T-helper 22 cell (primary cell): ENCODE data around the gene EFEMP2.

Experiments used
- DNase-seq: peaks from one replicate; pipeline ENCODE4 v3.0.0-alpha.2; 2020; ENCODE audit warnings: low read depth

EFEMP2 gene

GRCh38 chr11:65826984-65827735 is 45.4 kb downstream of the EFEMP2 start:
- no peak for DNase-seq

GRCh38 chr11:65822776-65823528 is 49.6 kb downstream of the EFEMP2 start:
- DNase-seq = no peak

GRCh38 chr11:65821107-65821506 is 51.5 kb downstream of the EFEMP2 start:
- no peak for DNase-seq

DNA sequence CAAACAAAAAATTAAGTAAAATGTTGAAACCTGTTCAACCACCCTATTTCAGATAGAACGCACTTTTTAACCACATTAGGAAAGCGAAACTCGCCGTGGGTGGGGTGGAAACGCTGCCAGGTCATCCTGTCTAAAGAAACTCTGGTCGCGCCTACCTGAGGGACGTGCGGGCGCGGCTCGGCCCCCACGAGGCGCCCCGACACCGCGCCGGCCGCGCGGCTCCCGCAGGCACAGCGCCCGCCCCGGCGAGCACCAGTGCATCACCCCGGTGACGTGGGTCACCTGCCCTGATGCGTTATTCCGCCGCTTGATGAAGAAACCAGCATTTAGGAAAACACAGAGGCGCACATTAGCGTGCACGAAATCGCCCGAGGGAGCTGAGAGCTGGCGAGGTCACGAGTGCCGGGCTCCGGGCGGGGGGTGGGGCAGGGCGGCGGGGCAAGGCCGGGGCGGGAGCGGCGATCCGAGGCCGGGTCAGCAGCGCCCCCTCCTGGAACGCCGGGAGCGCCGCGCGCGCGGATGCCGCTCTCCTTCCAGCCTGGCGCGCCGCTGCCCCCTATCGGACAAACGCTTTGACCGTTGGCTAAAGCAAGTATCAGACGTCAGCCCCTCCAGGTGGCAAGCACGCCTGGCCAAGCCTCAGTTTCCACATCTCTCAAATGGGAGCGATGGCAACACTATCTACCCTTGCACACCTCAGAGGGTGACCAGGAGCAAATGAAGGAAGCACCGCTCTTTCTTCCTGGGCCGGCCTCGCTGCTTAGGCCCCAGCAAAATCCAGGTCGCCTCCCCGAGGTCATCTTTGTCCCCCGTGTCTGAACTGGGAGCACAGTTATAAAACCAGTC is 54.5 kb downstream of the EFEMP2 start:
- DNase-seq = peak; percentile 76

DNA sequence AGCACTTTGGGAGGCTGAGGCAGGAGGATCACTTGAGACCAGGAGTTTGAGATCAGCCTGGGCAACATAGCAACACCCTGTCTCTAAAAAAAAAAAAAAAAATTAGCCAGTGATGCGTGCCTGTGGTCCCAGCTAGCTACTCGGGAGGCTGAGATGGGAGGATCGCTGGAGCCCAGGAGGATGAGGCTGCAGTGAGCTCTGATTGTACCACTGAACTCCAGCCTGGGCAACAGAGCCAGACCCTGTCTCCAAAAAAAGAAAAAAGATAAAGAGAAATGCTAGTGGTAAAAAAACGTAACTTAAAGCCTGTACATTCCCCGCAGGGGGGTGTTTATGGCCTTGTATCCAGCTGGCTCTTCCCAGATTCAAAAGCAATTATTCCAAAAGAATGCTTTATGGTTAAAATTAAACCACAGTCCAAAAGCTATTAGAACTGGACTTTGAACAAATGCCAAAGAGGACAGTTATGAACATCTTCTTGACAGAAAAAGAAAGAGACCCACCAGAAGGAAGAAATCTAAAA is 55.2 kb downstream of the EFEMP2 start:
- DNase-seq = no peak

DNA sequence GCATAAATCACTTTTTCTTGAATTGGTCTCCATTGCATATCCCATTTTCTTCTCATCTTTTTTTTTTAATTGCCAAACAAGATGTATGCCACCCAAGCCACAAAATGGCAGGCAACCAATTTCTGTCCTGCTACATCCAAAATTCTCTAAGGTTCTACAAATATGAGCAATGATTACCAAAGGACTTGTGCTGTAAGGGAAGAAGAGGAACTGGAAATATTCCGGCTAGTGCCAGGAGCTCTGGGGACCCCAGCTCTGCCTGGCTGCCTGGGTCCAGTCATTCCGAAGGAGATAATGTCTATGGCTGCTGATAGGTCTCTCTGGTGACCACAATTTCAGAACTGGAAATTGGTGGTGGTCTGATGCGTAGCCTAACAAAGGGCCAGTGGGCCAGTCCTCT is 55.9 kb downstream of the EFEMP2 start:
- no peak for DNase-seq
